ENCODE data around the gene TNFRSF4.

DNA sequence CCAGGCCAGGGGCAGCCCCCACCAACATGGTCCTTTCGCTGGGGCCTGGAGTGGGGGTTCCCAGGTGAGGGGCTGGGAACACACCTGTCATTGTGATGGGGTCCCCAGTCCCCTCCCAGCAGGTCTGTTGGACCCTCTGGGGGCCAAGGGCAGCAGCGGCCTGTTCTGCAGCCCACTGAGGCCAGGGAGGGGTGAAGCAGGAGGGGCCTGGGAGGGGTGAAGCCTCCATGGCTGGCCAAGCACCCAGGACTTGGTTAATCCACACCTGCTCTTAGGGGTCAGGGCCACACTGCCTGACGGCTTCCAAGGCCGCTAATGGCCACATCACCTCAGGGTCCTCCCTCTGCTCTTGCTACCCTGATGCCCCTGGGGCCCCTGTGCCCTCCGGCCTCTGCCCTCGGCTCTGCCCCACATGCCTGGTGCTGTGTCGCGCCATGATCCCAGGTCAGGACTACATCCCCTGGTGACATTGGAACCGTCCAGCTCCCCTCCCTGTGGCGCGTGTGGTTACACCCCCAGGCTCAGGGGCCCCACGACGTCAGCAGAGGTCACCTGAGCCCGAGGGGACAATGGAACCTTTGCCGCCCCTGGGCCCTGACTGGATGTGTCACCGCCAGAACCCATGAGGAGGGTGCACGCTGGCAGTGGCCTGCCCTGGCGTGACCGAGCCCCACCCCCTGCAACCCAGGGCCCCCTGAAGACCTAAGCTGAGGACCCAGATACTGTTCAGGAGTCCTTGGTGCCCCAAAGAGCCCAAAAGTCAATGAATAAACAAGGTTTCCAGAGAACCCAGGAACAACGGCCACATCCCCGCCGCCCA is 14.6 kb downstream of the TNFRSF4 start:
- TF ChIP-seq, protein P1, sequence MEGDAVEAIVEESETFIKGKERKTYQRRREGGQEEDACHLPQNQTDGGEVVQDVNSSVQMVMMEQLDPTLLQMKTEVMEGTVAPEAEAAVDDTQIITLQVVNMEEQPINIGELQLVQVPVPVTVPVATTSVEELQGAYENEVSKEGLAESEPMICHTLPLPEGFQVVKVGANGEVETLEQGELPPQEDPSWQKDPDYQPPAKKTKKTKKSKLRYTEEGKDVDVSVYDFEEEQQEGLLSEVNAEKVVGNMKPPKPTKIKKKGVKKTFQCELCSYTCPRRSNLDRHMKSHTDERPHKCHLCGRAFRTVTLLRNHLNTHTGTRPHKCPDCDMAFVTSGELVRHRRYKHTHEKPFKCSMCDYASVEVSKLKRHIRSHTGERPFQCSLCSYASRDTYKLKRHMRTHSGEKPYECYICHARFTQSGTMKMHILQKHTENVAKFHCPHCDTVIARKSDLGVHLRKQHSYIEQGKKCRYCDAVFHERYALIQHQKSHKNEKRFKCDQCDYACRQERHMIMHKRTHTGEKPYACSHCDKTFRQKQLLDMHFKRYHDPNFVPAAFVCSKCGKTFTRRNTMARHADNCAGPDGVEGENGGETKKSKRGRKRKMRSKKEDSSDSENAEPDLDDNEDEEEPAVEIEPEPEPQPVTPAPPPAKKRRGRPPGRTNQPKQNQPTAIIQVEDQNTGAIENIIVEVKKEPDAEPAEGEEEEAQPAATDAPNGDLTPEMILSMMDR (IDR thresholded peaks at IDR 0.05; ENCODE audit: control extremely low read depth in 1 of 3, insufficient read depth in 1 of 3, low read depth in 1 of 3, low read length in 3 of 3), result no peak
- TF ChIP-seq SUZ12 (IDR thresholded peaks at IDR 0.05; ENCODE audit: low read length), result no peak
- TF ChIP-seq MAFK (IDR thresholded peaks at IDR 0.05; ENCODE audit: low read depth, low read length), result no peak
- TF ChIP-seq CHD1 (IDR thresholded peaks at IDR 0.05; ENCODE audit: low read depth, low read length), result no peak
- TF ChIP-seq HDAC2 (IDR thresholded peaks at IDR 0.05; ENCODE audit: borderline replicate concordance in 1 of 2, low read depth in 2 of 2, low read length in 2 of 2), result no peak
- TF ChIP-seq POLR2AphosphoS5 (IDR thresholded peaks at IDR 0.05; ENCODE audit: low read depth, low read length), result no peak
- no peak for TF ChIP-seq EZH2 (IDR thresholded peaks at IDR 0.05; ENCODE audit: low read depth, low read length, severe bottlenecking)
- TF ChIP-seq RFX5 (IDR thresholded peaks at IDR 0.05; ENCODE audit: borderline replicate concordance, low read depth, low read length), result no peak
- no peak for TF ChIP-seq PHF8 (conservative IDR thresholded peaks at IDR 0.05; ENCODE audit: low read depth, low read length)
- TF ChIP-seq GTF2F1 (IDR thresholded peaks at IDR 0.05; ENCODE audit: borderline replicate concordance, low read depth, low read length), result no peak
- TF ChIP-seq EP300 (IDR thresholded peaks at IDR 0.05; ENCODE audit: borderline replicate concordance in 1 of 2, low read depth in 2 of 2, low read length in 2 of 2), result no peak
- no peak for TF ChIP-seq TAF1 (IDR thresholded peaks at IDR 0.05; ENCODE audit: low read depth, low read length)
- TF ChIP-seq SRF (IDR thresholded peaks at IDR 0.05; ENCODE audit: low read depth, low read length), result no peak
- TF ChIP-seq, protein P2, sequence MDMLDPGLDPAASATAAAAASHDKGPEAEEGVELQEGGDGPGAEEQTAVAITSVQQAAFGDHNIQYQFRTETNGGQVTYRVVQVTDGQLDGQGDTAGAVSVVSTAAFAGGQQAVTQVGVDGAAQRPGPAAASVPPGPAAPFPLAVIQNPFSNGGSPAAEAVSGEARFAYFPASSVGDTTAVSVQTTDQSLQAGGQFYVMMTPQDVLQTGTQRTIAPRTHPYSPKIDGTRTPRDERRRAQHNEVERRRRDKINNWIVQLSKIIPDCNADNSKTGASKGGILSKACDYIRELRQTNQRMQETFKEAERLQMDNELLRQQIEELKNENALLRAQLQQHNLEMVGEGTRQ (IDR thresholded peaks at IDR 0.05; ENCODE audit: low read length), result no peak
